ENCODE results near the gene IGF1.

The IGF1 gene

GRCh38 chr12:102462795-102463465 is 17.4 kb downstream of the IGF1 start:
- no peak overlapping the region for H3K4me2 ChIP-seq (ENCODE audit: low read depth, low read length)
- H3K4me1 ChIP-seq (ENCODE audit: low read length), result no peaks in the 10 kb centered on the region
- H3K27ac ChIP-seq (ENCODE audit: low read length), result no peak overlapping the region
- peaks cover 7% of the 10 kb centered on the region; the same call in 1 of the 2 replicates for H3K79me2 ChIP-seq (ENCODE audit: low read length)
- no peak for TF ChIP-seq EZH2phosphoT487 (IDR thresholded peaks at IDR 0.05; ENCODE audit: low read length)
- TF ChIP-seq EZH2 (optimal IDR thresholded peaks at IDR 0.05; ENCODE audit: low read depth, low read length), result no peak
- TF ChIP-seq, protein P1, sequence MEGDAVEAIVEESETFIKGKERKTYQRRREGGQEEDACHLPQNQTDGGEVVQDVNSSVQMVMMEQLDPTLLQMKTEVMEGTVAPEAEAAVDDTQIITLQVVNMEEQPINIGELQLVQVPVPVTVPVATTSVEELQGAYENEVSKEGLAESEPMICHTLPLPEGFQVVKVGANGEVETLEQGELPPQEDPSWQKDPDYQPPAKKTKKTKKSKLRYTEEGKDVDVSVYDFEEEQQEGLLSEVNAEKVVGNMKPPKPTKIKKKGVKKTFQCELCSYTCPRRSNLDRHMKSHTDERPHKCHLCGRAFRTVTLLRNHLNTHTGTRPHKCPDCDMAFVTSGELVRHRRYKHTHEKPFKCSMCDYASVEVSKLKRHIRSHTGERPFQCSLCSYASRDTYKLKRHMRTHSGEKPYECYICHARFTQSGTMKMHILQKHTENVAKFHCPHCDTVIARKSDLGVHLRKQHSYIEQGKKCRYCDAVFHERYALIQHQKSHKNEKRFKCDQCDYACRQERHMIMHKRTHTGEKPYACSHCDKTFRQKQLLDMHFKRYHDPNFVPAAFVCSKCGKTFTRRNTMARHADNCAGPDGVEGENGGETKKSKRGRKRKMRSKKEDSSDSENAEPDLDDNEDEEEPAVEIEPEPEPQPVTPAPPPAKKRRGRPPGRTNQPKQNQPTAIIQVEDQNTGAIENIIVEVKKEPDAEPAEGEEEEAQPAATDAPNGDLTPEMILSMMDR (IDR thresholded peaks at IDR 0.05; ENCODE audit: low read length), result no peak
- no peak for DNase-seq
- no peak overlapping the region for H2AFZ ChIP-seq (ENCODE audit: low read length)
- no peaks in the 10 kb centered on the region for H3K9me2 ChIP-seq (replicated peaks; ENCODE audit: insufficient read depth, low read length)
- H3K36me3 ChIP-seq (replicated peaks; ENCODE audit: insufficient read depth, low read length), result no peaks in the 10 kb centered on the region
- H4K20me1 ChIP-seq (ENCODE audit: insufficient read depth, low read length), result no peaks in the 10 kb centered on the region
- H3K4me3 ChIP-seq (ENCODE audit: low read length), result no peak overlapping the region
- H3K9me3 ChIP-seq (replicated peaks; ENCODE audit: insufficient read depth, low read length), result no peaks in the 10 kb centered on the region
- no peaks in the 10 kb centered on the region for H3K27me3 ChIP-seq (replicated peaks; ENCODE audit: insufficient read depth, low read length)
- no peaks in the 10 kb centered on the region for H3F3A ChIP-seq (ENCODE audit: insufficient read depth, low read length)
- H3K9ac ChIP-seq (ENCODE audit: low read length), result no peak overlapping the region

DNA sequence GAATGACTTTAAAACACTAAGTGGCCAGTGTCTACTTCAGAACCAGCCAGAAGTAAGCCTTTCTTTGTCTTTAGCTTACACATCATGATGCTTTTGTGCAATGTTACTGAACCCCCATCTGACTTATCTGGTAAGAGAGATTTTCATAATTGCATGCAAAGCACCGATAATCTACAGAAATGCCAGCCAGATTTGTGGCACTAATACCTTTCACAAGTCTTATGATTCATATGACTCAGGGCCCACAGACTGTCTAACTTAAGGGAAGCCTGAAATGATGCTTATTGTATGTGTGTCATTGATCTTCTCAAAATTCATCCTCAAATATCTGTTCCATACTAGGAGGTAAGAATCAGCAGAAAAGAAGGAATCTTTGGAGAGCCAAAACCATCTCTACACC is 18.0 kb downstream of the IGF1 start:
- Histone ChIP-seq H3F3A (ENCODE audit: insufficient read depth, low read length) (no peaks in the 10 kb centered on the region), H3K27me3 (replicated peaks; ENCODE audit: insufficient read depth, low read length) (no peaks in the 10 kb centered on the region), H3K9me3 (replicated peaks; ENCODE audit: insufficient read depth, low read length) (no peaks in the 10 kb centered on the region), H3K36me3 (replicated peaks; ENCODE audit: insufficient read depth, low read length) (no peaks in the 10 kb centered on the region), H3K4me2 (ENCODE audit: low read depth, low read length) (no peak overlapping the region), H3K4me3 (ENCODE audit: low read length) (no peak overlapping the region), H3K9ac (ENCODE audit: low read length) (no peak overlapping the region), H3K79me2 (ENCODE audit: low read length) (peaks cover 4% of the 10 kb centered on the region; the same call in 1 of the 2 replicates), H3K4me1 (ENCODE audit: low read length) (no peaks in the 10 kb centered on the region), H3K9me2 (replicated peaks; ENCODE audit: insufficient read depth, low read length) (no peaks in the 10 kb centered on the region), H3K27ac (ENCODE audit: low read length) (no peak overlapping the region), H4K20me1 (ENCODE audit: insufficient read depth, low read length) (no peaks in the 10 kb centered on the region), H2AFZ (ENCODE audit: low read length) (no peak overlapping the region)
- TF ChIP-seq, protein P1 (IDR thresholded peaks at IDR 0.05; ENCODE audit: low read length), result no peak
- TF ChIP-seq EZH2phosphoT487 (IDR thresholded peaks at IDR 0.05; ENCODE audit: low read length), result no peak
- TF ChIP-seq EZH2 (optimal IDR thresholded peaks at IDR 0.05; ENCODE audit: low read depth, low read length), result no peak
- no peak for DNase-seq

- no peak overlapping the region for H2AFZ ChIP-seq (ENCODE audit: low read length)
- H3K36me3 ChIP-seq (replicated peaks; ENCODE audit: insufficient read depth, low read length), result no peaks in the 10 kb centered on the region
These were observed 18.9 kb downstream of the IGF1 start for GRCh38 chr12:102461501-102461900.

More at GRCh38 chr12:102461501-102461900, 18.9 kb downstream of the IGF1 start:
- Histone ChIP-seq H3K9me2 (replicated peaks; ENCODE audit: insufficient read depth, low read length) (no peaks in the 10 kb centered on the region), H3F3A (ENCODE audit: insufficient read depth, low read length) (no peaks in the 10 kb centered on the region), H4K20me1 (ENCODE audit: insufficient read depth, low read length) (no peaks in the 10 kb centered on the region), H3K27ac (ENCODE audit: low read length) (no peak overlapping the region), H3K79me2 (ENCODE audit: low read length) (peaks cover 3% of the 10 kb centered on the region; the same call in 1 of the 2 replicates), H3K4me2 (ENCODE audit: low read depth, low read length) (no peak overlapping the region), H3K4me1 (ENCODE audit: low read length) (no peaks in the 10 kb centered on the region), H3K4me3 (ENCODE audit: low read length) (no peak overlapping the region), H3K27me3 (replicated peaks; ENCODE audit: insufficient read depth, low read length) (no peaks in the 10 kb centered on the region), H3K9me3 (replicated peaks; ENCODE audit: insufficient read depth, low read length) (no peaks in the 10 kb centered on the region), H3K9ac (ENCODE audit: low read length) (no peak overlapping the region)
- TF ChIP-seq EZH2 (optimal IDR thresholded peaks at IDR 0.05; ENCODE audit: low read depth, low read length) (no peak), EZH2phosphoT487 (IDR thresholded peaks at IDR 0.05; ENCODE audit: low read length) (no peak)
- TF ChIP-seq, protein P1 (IDR thresholded peaks at IDR 0.05; ENCODE audit: low read length), result no peak
- no peak for DNase-seq

Data from MM.1S (cell line).